Endothelial cell (in vitro differentiated cells): Measurements from ENCODE around the gene YWHAG. TPM values are rescaled to one million over a fixed set of nuclear protein-coding genes. Genes with fewer than 3 reads are reported as not detected.
"Not testable (repeated sequence)": the region's sequence is repeated elsewhere in the genome, so short reads cannot be mapped to it uniquely, and the experiment has no call there.

Source experiments
- DNase-seq: peaks from one replicate; pipeline ENCODE4 v3.0.0; 2021; ENCODE audit warnings: low spot score
- H3K27ac Mint-ChIP-seq: one replicate; pipeline ENCODE4 v1.8.0; 2021; ENCODE audit warnings: mixed read lengths, inconsistent platforms; ENCODE audit not compliant: unreplicated experiment
- H3K27me3 Mint-ChIP-seq: one replicate; pipeline ENCODE4 v1.8.0; 2021; ENCODE audit warnings: mild to moderate bottlenecking, moderate library complexity, mixed read lengths, inconsistent platforms; ENCODE audit not compliant: unreplicated experiment
- H3K36me3 Mint-ChIP-seq: one replicate; pipeline ENCODE4 v1.8.0; 2021; ENCODE audit warnings: mild to moderate bottlenecking, low read depth, mixed read lengths, inconsistent platforms; ENCODE audit not compliant: unreplicated experiment
- H3K4me1 Mint-ChIP-seq: one replicate; pipeline ENCODE4 v1.8.0; 2021; ENCODE audit warnings: mild to moderate bottlenecking, mixed read lengths, inconsistent platforms; ENCODE audit not compliant: unreplicated experiment
- H3K4me3 Mint-ChIP-seq: one replicate; pipeline ENCODE4 v1.8.0; 2021; ENCODE audit warnings: mild to moderate bottlenecking, mixed read lengths, inconsistent platforms; ENCODE audit not compliant: unreplicated experiment
- H3K9me3 Mint-ChIP-seq: one replicate; pipeline ENCODE4 v1.8.0; 2021; ENCODE audit warnings: mixed read lengths, inconsistent platforms; ENCODE audit not compliant: unreplicated experiment
- total RNA-seq: library from RNA; stranded (reverse); fragmentation: NEBNext Ultra II Directional; extraction: Animal tissue kit (Norgen Biotek cat#: 25700); gene quantifications from one replicate; pipeline ENCODE4 v1.2.1, GENCODE V29; 2021; ENCODE audit not compliant: unreplicated experiment
- TF ChIP-seq, protein P1 (sequence below): fragments of 200-600 bp; sonication (generic); IDR thresholded peaks from one replicate; pipeline ENCODE4 v1.5.0; 2021; ENCODE audit warnings: antibody characterized with exemption; ENCODE audit not compliant: unreplicated experiment

Gene YWHAG
- total RNA-seq, 1 donor from 2014 or later = 136 TPM

DNA sequence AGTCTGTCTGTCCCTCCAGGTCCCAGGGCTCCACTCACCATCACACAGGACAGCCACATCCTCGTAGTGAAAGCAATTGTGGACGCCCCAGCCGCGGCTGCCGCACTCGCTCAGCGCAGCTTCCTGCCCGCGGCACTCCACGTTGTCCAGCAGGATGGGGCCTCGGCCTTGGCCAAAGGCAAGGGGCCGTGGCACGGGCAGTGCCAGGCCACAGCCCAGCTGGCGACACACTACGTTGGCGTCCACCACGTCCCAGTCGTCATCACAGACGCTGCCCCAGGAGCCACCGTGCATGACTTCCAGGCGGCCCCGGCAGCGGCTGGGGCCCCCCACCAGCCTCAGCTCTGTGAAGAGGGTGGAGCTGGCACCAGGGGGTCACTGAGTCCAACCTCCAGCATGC is 41.5 kb upstream of the YWHAG start:
- Mint-ChIP-seq H3K27ac (no peak overlapping the region), H3K36me3 (no peaks in the 10 kb centered on the region), H3K4me3 (no peak overlapping the region), H3K9me3 (no peaks in the 10 kb centered on the region), H3K27me3 (peaks cover 12% of the 10 kb centered on the region), H3K4me1 (peaks cover 9% of the 10 kb centered on the region)
- DNase-seq = no peak
- TF ChIP-seq, protein P1, sequence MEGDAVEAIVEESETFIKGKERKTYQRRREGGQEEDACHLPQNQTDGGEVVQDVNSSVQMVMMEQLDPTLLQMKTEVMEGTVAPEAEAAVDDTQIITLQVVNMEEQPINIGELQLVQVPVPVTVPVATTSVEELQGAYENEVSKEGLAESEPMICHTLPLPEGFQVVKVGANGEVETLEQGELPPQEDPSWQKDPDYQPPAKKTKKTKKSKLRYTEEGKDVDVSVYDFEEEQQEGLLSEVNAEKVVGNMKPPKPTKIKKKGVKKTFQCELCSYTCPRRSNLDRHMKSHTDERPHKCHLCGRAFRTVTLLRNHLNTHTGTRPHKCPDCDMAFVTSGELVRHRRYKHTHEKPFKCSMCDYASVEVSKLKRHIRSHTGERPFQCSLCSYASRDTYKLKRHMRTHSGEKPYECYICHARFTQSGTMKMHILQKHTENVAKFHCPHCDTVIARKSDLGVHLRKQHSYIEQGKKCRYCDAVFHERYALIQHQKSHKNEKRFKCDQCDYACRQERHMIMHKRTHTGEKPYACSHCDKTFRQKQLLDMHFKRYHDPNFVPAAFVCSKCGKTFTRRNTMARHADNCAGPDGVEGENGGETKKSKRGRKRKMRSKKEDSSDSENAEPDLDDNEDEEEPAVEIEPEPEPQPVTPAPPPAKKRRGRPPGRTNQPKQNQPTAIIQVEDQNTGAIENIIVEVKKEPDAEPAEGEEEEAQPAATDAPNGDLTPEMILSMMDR = no peak

DNA sequence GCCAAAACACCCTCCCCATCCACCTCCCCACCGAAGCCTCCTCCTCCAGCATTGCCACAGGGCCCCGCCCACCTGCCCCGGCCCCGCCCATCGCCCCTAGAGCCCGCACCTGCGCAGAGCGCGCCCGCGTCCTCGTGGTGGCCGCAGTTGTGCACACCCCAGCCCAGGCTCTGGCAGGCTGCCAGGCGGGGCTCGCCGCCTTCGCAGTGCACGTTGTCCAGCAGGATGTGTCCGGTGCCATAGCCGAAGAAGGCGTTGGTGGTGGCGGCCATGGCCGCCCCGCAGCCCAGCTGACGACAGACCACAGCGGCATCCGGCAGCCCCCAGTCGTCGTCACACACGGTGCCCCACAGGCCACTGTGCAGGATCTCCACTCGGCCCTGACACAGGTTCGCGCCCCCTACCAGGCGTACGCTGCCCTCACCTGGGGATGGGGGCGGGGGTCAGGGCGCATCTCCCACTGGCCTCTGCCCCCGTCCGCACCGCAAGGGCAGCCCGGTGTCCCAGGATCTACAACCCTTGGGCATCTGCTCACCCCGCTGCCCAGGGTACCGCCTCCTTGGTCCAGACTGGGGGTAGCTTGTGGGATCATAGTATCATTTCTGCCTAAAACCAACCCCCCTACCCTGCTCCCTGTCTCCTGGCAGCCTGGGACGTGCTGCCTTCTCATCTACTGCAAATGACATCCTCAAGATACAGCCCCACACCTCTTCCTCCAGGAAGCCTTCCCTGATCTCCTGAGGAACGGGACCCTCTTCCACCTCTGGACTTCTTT is 38.8 kb upstream of the YWHAG start:
- H3K27me3 Mint-ChIP-seq = peaks cover 12% of the 10 kb centered on the region
- H3K36me3 Mint-ChIP-seq = no peaks in the 10 kb centered on the region
- peak; percentile 40 for DNase-seq
- H3K9me3 Mint-ChIP-seq = no peaks in the 10 kb centered on the region
- TF ChIP-seq, protein P1 = no peak
- H3K4me3 Mint-ChIP-seq = no peak overlapping the region
- no peak overlapping the region for H3K27ac Mint-ChIP-seq
- H3K4me1 Mint-ChIP-seq = peaks cover 3% of the 10 kb centered on the region

DNA sequence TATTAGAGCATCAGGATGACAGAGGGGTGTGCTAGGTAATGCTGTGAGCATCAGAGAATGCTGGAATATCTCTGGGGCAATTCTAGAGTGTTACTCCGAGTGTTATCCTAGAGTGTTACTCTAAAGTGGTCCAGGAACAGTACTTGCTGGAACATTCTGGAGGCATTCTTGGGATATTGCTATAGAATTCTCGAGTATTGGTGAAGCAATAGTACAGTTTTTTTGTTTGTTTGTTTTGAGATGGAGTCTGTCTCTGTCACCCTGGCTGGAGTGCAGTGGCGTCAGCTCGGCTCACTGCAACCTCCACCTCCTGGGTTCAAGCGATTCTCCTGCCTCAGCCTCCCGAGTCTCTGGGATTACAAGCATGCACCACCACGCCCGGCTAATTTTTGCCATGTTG is 38.1 kb upstream of the YWHAG start:
- H3K27ac Mint-ChIP-seq = no peak overlapping the region

DNA sequence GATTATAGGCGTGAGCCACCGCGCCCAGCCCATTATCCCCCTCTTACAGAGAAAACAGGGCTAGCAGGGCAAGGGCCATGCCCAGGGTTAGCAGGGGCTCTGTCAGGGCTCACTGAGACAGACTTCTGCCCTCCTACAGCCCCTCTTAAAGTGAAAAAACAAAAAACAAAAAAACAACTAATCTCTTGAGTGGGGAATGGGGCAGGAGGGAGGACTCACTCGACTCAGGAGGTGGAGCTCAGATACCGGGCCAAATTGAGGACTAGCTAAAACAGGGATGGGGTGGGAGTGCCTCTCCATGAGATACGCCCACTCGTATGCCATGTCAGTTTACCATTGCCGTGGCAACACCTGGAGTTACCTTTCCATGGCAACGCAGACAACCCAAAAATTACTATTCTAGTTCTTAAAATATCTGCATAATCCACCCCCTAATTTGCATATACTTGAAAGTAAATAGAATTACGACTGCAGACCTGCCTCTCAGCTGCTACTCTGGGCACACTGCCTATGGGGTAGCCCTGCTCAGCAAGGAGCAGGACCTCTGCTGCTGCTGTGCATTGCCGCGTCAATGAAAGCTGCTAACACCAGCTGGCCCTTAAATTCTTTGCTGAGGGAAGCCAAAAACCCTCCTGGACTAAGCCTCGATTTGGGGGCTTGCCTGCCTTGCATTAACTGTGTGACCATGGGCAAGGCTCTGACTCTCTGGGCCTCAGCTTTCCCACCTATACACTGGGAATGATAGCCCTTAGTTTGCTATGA is 37.4 kb upstream of the YWHAG start:
- TF ChIP-seq, protein P1 = no peak
- H3K4me3 Mint-ChIP-seq = no peak overlapping the region

More for the DNA sequence above, 38.1 kb upstream of the YWHAG start:
- H3K4me1 Mint-ChIP-seq = peaks cover 3% of the 10 kb centered on the region
- no peaks in the 10 kb centered on the region for H3K36me3 Mint-ChIP-seq
- H3K27me3 Mint-ChIP-seq = peaks cover 11% of the 10 kb centered on the region
- DNase-seq = no peak
- no peak overlapping the region for H3K4me3 Mint-ChIP-seq
- TF ChIP-seq, protein P1 = no peak
- no peaks in the 10 kb centered on the region for H3K9me3 Mint-ChIP-seq

DNA sequence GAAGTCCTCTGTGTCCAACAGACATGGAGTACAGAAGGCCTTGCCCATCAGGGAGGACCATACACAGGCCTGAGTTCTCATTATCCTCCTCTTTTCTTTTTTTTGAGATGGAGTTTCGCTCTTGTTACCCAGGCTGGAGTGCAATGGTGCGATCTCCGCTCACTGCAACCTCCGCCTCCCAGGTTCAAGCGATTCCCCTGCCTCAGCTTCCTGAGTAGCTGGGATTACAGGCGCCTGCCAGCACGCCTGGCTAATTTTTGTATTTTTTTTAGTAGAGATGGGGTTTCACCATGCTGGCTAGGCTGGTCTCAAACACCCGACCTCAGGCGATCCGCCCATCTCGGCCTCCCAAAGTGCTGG is 36.8 kb upstream of the YWHAG start:
- not testable (repeated sequence) for H3K9me3 Mint-ChIP-seq, H3K4me1 Mint-ChIP-seq, H3K36me3 Mint-ChIP-seq, DNase-seq, H3K4me3 Mint-ChIP-seq, H3K27ac Mint-ChIP-seq
- H3K27me3 Mint-ChIP-seq = peaks cover 10% of the 10 kb centered on the region

More for the DNA sequence above, 37.4 kb upstream of the YWHAG start:
- Mint-ChIP-seq H3K27ac (no peak overlapping the region), H3K4me1 (peaks cover 3% of the 10 kb centered on the region), H3K27me3 (peaks cover 10% of the 10 kb centered on the region), H3K36me3 (no peaks in the 10 kb centered on the region), H3K9me3 (no peaks in the 10 kb centered on the region)
- no peak for DNase-seq
